ENCODE measurements around the gene CDKN2AIPNL. TPM values are rescaled to one million over a fixed set of nuclear protein-coding genes. Genes with fewer than 3 reads are reported as not detected.

CDKN2AIPNL gene
- total RNA-seq = 10 to 100 TPM; 26.6 to 38.4 (median 32.3) TPM
- 10 to 100 TPM; 45.1 to 87.5 TPM for polyA plus RNA-seq
- long read RNA-seq, donor 1, transcript CDKN2AIPNL-202 (3 exons, 1,223 nt) = major isoform, 67 of 69 reads
- long read RNA-seq, donor 1, partial matches to known transcripts = 0 of 69 reads
- long read RNA-seq, donor 1, other reads (novel, unspliced or antisense) = 2 of 69 reads
- long read RNA-seq, donor 2, transcript CDKN2AIPNL-202 (3 exons, 1,223 nt) = major isoform, 175 of 181 reads
- long read RNA-seq, donor 2, partial matches to known transcripts = 0 of 181 reads
- long read RNA-seq, donor 2, other reads (novel, unspliced or antisense) = 6 of 181 reads
- long read RNA-seq, donor 3, transcript CDKN2AIPNL-202 (3 exons, 1,223 nt) = major isoform, 43 of 46 reads
- long read RNA-seq, donor 3, partial matches to known transcripts = 0 of 46 reads
- long read RNA-seq, donor 3, other reads (novel, unspliced or antisense) = 3 of 46 reads

GRCh38 chr5:134411546-134412266, at the start of gene CDKN2AIPNL:
Gene CDKN2AIPNL (minus strand): TSS chr5:134411881. CDS start chr5:134411854, 27 bp downstream.
- intact Hi-C loops (cut with DNase I) = loop anchor here (1.0 to 5.0 kb wide), 18 partner anchors 25 to 176 kb away; partner anchors contain the start of genes JADE2 (in 2 of the 10) and UBE2B (in 1 of the 10)
- peaks cover 0 to 37% (median 22%) of the 10 kb centered on the region in 12 donors for H3K4me1 ChIP-seq
- peaks cover 0 to 10% (median 3%) of the 10 kb centered on the region in 9 donors for H3K36me3 ChIP-seq

GRCh38 chr5:134460551-134460950, 48.9 kb upstream of the CDKN2AIPNL start:
- Histone ChIP-seq H3K4me1 (peaks cover 0 to 47% (median 27%) of the 10 kb centered on the region in 12 donors), H3K27ac (peak overlapping the region in 1 of 12 donors; percentile 20), H3K4me3 (no peak overlapping the region), H3K9me3 (no peaks in the 10 kb centered on the region), H3K36me3 (no peaks in the 10 kb centered on the region), H3K27me3 (no peaks in the 10 kb centered on the region)
- TF ChIP-seq POLR2A (IDR thresholded peaks at IDR 0.05) = no peak
- TF ChIP-seq CTCF (IDR thresholded peaks at IDR 0.05) = no peak
- DNase-seq (no peak), ATAC-seq (no peak)
- 81 to 91% (median 88%) methylated on average over 5 to 8 of the region's 8 CpGs for WGBS, 4 donors
- intact Hi-C loops (cut with DNase I) = no loop called here

More at GRCh38 chr5:134411546-134412266, at the start of gene CDKN2AIPNL:
- ATAC-seq (peak; percentile 97 to 100 (median 99)), DNase-seq (peak; percentile 92 to 97 (median 94))
- Histone ChIP-seq H3K4me3 (peak within 1 kb of the TSS; percentile 62 to 98 (median 76)), H3K27ac (peak within 1 kb of the TSS; percentile 69 to 97 (median 90)), H3K9me3 (no peaks in the 10 kb centered on the region), H3K27me3 (no peaks in the 10 kb centered on the region)
- TF ChIP-seq CTCF (IDR thresholded peaks at IDR 0.05) (peak; percentile 68 to 95 (median 78)), POLR2A (IDR thresholded peaks at IDR 0.05) (peak in 1 of 2 donors; percentile 72)
- 0 to 1% (median 1%) methylated on average over 39 to 61 of the region's 61 CpGs for WGBS, 4 donors

- Histone ChIP-seq H3K36me3 (no peaks in the 10 kb centered on the region), H3K9me3 (no peaks in the 10 kb centered on the region), H3K4me3 (no peak overlapping the region), H3K4me1 (peaks cover 0 to 37% (median 17%) of the 10 kb centered on the region in 12 donors), H3K27ac (peak overlapping the region in 10 of 12 donors; percentile 26 to 82 (median 62)), H3K27me3 (no peaks in the 10 kb centered on the region)
- no peak for TF ChIP-seq CTCF (IDR thresholded peaks at IDR 0.05)
- TF ChIP-seq POLR2A (IDR thresholded peaks at IDR 0.05) = no peak
- no peak for ATAC-seq
- DNase-seq = no peak
- WGBS, 4 donors = 95 to 100% (median 97%) methylated on average over 1 of the region's 1 CpG; no CpG with 5 or more reads in 1 of the 4 donors
- intact Hi-C loops (cut with DNase I) = no loop called here
These were observed 47.8 kb upstream of the CDKN2AIPNL start for GRCh38 chr5:134459491-134459890.
